ENCODE results near the gene FOXN3.

The FOXN3 gene

GRCh38 chr14:89325299-89325883, 91.6 kb downstream of the FOXN3 start:
- DNase-seq, result no peak

DNA sequence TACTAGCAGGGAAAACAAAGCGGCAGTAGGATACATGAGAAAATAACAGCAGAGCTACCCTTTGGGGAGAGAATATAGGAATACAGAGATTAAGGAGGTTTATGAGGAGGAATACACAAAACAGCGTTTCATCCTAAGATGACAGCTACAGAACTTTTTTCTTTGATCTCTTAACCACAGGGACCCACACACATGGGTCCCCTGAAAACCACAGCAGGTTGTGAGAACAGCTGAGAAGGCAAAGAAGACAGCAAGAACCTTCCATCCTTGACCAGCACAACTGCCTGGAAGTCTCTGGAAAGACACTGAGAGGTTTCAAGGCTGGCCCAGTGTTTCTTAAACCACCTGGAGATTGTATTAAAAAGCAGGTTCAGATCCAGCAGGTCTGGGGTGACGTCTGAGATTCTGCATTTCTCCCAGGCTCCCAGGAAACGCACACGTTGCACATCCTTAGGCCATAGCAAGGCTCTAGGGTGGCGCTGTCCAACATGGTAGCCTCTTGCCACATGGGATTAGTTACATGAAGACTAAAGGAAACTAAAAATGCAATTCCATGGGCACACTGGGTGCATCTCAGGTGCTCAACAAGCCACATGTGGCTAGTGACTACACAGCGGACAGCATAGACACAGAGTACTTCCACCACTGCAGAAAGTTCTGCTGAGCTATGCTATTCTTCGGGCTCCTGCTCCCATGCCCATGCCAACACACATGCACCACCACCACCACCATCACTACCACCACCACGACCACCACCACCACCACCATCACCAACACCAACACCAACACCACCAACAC, 92.3 kb downstream of the FOXN3 start:
- no peak for DNase-seq

- no peak for DNase-seq
These were observed 96.5 kb downstream of the FOXN3 start for GRCh38 chr14:89320381-89321000.

DNA sequence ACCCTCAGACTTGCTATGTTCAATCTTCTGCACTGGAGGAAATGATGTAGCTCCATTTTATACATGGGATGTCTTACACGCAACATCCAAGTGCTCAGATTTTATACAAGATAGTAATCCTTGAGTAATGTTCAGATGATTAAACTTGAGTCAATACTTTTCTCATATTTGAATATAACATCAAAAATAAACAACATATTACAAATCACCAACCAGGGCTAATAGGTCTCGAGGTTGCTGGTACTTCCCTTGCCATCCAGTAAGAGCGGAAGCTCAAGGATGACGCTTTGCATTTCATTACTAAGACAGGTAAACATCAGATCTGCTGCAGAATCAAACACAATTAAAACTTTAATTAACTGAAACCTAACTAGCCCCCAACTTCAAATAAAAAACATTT, 97.3 kb downstream of the FOXN3 start:
- no peak for DNase-seq

- DNase-seq, result no peak
These were observed 99.9 kb downstream of the FOXN3 start for GRCh38 chr14:89317051-89317691.

- DNase-seq, result no peak
These were observed 101.3 kb downstream of the FOXN3 start for GRCh38 chr14:89315493-89316470.

GRCh38 chr14:89314274-89314673, 102.8 kb downstream of the FOXN3 start:
- no peak for DNase-seq

DNA sequence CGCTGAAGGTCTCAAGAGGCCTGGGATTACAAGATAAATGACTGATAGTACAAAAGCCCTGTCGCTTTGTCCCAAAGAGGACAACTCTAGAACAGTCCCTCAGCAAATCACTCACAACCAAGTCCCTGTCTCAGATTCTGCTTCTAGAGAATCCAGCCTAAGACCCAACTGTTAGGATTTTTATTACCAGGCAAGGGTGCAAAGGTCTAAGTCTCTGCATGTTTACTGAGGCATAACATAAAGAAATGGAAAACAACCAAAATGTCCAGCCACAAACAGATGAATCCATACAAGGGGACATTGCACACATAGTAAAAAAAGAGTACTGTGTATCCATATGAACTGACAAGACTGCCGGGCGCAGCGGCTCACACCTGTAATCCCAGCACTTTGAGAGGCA, 104.1 kb downstream of the FOXN3 start:
- no peak for DNase-seq

GRCh38 chr14:89310211-89310610, 106.8 kb downstream of the FOXN3 start:
- no peak for DNase-seq

DNA sequence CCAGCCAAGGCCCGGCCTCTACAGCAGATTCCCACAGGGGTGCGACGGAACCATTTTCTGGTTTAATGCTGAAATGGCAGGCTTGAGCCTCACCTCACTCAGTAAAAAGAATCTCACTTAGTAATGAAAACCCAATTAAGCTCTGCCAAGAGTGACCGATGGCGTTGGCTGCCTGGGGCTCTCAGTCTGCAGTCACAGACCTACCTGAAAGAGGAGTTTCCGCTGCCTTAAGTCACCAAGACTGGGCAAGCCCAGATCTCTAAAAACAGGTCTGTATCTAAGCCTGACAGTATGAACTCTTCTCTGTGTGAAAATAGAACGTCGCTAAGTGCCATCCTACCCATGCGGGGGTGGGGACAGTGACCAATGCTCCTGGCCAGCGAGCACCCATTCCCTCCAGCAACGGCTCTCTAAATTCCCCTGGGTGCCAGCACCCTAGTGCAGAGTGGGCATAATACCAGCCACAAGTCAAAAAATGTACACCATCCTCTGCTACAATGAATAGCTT, 107.3 kb downstream of the FOXN3 start:
- DNase-seq, result no peak

DNA sequence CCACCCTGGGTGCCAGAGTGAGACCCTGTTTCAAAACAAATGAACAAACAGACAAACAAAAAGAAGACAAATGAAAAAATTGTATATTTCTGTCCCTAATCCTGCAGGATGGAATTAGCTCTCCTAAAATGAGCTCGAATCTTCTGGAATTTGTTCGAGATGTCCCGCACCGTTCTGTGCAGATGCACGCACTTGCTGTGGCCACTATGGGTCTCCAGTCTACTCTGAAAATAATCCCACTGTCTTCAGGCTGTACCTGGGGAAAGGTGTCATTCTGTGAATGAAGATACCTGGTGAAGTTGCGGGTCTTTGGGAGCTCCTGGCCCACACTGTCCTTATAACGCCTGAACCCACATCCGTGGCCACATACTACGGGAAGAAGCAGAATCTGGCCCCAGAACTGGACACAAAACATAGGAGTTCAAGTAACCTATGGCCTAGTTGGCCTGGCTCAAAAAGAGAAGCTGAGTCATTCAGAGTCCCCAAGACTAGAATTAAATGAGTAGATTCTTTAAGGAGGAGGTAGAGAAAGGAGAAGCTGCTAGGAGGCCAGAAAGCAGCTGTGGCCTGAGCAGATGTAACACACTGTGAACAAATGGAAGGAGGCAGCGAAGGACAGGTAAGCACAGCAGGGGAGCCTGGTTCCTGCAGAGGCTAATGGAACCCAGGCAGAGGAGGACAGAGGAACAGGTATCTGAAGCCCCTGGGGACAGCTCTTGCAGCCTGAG, 108.6 kb downstream of the FOXN3 start:
- DNase-seq, result no peak

GRCh38 chr14:89307409-89307808, 109.6 kb downstream of the FOXN3 start:
- no peak for DNase-seq

GRCh38 chr14:89304972-89305703, 111.9 kb downstream of the FOXN3 start:
- no peak for DNase-seq

GRCh38 chr14:89304561-89304960, 112.5 kb downstream of the FOXN3 start:
- DNase-seq, result no peak

- no peak for DNase-seq
These were observed 113.3 kb downstream of the FOXN3 start for GRCh38 chr14:89303456-89304435.

DNA sequence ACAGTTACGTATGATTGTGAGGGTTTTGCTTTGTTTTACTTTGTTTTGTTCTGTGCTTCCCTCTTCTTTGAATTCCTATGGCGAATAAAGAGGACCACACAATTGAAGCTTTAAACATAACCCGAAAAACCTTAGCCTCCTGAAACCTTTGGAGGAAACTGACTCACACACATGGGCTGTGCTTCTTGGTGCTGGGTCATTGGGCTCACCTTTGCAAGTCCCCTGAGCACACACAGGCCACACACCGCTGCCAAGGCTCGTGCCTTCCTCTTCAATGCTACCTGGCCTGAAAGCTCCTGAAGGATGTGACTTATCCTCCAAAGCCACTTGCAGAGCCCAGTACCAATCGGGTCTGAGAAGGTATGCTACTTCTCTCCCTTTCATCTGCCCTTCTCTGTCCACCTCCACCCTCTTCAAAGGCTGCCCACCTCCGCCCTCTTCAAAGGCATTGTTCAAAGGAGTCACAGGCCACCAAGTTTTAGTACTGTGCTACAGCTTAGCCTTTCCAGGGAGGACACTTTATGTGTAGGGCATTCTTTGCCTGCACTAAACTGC, 114.6 kb downstream of the FOXN3 start:
- no peak for DNase-seq

GRCh38 chr14:89299587-89299986, 117.4 kb downstream of the FOXN3 start:
- no peak for DNase-seq

DNA sequence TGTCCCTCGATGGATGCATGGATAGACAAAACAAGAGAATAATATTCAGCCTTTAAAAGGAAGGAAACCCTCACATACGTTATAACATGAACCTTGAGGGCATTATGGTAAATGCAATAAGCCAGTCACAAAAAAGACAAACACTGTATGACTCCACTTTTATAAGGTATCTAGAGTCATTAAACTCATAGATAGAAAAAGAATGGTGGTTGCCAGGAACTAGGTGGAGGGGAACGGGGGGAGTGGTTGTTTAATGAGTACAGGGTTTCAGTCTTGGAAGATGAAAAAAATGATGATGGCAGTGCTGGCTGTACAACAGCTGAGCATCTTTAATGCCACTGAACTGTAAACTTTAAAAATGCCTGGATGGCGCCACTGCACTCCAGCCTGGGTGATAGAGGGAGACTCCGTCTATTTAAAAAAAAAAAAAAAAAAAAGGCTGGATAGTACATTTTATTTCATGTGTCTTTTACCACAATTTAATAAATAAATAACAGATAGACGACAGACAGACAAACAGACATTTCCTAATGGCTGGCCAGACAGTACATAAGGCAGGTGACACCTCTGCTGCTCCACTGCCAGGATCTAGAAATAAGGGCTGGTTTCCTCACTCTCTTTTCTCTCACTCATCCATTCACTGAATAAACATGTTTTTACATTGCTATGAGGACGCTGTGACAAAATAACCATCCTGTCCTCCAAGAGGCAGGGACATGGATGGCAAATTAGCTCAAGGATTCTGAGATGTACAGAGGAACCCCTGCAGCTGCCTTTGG, 118.8 kb downstream of the FOXN3 start:
- no peak for DNase-seq

Measured in activated CD8-positive, alpha-beta memory T cell treated with anti-CD3 and anti-CD28 coated beads, Interleukin-2, amount 50 U/mL, for 48 hours (primary cell).